Stimulated activated CD4-positive, alpha-beta T cell treated with anti-CD3 and anti-CD28 coated beads, Interleukin-2, amount 100 ng/mL, for 4 hours (primary cell): Measurements from ENCODE around the gene TBC1D22A.

Experiments
- DNase-seq: peaks from one replicate; pipeline ENCODE4 v3.0.0-alpha.2; 2020; ENCODE audit warnings: low read depth

The TBC1D22A gene

GRCh38 chr22:46835693-46836092, 73.2 kb downstream of the TBC1D22A start:
- no peak for DNase-seq

- DNase-seq: no peak
Observed at GRCh38 chr22:46841522-46841921, 79.1 kb downstream of the TBC1D22A start.

DNA sequence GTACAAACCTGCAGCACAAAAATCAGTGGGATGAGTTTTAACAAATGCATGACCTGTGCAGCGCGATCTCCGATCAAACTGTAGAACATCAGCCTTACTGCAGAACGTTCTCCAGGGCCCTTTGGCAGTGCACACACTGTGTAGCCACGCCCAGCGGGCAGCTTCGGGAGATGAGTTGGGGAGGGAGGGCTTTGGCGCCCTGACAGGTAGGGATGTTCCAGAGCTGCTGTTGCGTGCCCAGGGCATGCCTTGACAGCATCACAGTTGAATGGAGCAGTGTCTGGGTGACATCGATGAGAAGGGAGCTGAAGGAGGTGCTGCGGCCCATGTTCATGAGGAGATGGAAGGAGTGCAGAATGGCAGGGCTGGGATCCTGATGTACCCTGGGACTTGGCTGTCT, 80.2 kb downstream of the TBC1D22A start:
- no peak for DNase-seq

DNA sequence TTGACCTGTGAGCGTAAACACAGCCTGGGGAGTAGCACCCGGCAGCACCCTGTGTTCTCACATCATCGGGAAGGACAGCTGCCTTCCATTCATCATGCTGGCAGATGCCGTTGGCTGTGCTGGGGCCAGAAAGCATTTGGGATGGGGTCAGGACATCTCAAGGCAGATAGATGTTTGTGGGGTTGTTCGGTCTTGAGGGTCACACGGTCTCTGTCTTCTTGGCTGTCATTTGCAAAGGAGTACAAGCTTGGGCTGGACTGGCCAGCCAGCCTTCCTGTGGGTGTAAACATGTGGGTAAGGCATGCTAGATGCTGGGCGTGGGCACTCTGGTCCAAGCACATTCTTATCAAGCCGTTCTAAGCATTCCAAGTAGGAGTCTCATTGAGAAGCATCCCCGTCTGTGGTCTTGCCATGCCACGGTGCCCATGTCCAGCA, 81.4 kb downstream of the TBC1D22A start:
- DNase-seq: no peak

DNA sequence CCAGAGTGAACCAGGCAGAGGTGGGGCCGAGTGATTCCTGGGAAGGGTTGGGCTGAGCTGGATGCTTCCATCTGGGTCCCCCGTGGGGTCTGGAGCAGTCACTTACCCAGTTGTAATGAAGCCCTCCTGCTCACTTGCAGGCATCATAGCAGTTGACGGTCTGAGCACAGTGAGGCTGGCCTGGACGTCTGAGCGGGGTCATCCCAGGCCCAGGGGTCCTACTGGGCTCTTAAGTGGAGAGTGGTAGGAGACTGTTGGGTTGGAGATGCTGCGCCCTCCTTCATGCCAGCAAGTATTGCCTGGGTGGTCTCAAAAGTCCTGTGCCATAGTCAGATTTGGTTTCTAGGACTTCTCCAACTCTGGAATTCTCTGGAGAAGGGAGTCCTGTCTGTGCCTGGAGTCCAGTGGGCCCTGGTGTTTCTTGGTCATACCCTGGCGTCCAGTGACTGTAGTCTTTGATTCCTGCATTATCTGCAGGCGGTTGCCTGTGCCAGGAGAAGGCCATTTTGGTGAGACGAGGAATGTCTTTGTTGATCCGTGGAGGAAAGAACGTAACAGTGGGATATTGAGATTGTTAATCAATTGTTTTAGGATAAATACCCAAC, 82.3 kb downstream of the TBC1D22A start:
- DNase-seq: no peak

- no peak for DNase-seq
Observed at GRCh38 chr22:46845296-46846149, 83.1 kb downstream of the TBC1D22A start.

DNA sequence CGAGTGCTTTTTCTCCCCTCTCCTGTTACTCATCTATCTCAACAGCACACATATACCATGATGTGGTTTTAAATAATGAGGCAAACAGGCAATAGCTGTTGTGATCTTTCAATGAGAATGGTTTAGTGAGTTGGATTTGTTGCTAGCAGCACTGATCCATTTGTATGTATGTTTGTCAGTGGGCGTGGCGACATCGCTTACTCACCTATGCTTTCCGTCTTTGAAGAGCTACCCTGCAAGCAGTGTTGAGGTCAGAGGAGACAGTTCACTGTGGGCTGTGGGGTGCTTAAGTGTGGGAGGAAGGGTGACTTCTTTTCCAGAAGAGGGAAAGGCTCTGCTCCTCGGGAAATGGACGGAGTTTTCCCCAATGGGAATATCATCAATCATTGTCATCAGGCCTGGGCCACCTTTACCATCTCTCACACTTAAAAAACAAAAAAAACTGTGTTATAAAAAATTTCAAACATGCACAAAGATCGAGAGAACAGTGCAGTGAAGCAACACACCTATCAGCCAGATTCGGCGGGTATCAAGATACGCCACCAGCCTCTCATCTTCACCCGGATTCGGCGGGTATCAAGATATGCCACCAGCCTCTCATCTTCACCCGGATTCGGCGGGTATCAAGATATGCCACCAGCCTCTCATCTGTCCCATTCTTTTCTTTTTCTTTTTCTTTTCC, 83.8 kb downstream of the TBC1D22A start:
- DNase-seq: peak; percentile 9

DNA sequence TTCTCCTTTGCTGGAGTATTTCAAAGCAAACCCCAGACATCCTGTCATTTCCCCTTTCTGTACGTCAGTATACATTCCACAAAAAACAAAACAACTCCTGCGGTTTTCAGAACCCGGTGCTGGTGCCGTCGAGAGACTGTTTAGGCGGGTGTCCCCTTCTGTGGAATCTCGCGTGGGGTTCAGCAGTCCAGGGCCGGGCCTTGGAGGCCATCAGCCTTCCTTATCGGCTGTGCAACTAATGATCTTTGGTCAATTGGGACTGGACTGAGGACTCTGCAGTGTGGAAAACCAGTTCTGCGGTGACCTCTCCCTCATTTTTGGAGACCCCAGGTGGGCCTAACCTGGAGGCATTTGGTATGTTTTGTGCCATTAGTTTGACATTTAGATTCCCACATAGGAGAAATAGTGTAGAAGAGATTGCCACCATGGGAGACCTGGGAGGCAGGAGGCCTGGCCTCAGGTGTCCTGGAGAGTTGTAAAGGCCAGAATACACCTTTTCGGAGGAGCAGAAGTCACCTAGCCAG, 84.4 kb downstream of the TBC1D22A start:
- DNase-seq: no peak

- no peak for DNase-seq
Observed at GRCh38 chr22:46848197-46848596, 85.7 kb downstream of the TBC1D22A start.

DNA sequence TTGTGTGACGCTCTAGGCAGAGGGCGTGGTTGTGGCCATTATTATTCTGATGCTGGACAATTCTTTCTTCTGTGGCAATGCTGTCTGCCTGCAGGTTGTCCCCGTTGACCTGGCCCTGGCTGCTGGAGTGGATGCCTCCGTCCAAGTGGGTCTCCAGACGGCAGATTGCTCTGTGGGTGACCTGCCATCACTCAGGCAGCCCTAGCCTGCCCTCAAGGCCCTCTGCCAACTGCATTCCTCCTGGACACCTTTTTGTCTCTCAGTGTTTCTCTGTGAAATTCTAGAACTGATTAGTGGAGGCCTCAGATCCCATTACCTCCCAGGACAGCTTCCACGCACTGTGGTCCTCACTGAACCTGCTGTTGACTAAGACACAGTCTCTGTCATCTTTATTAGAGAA, 86.7 kb downstream of the TBC1D22A start:
- no peak for DNase-seq

- DNase-seq: no peak
Observed at GRCh38 chr22:46849951-46850350, 87.5 kb downstream of the TBC1D22A start.

GRCh38 chr22:46851311-46851710, 88.9 kb downstream of the TBC1D22A start:
- DNase-seq: no peak

GRCh38 chr22:46851941-46852340, 89.5 kb downstream of the TBC1D22A start:
- no peak for DNase-seq

- no peak for DNase-seq
Observed at GRCh38 chr22:46852771-46853170, 90.3 kb downstream of the TBC1D22A start.

- no peak for DNase-seq
Observed at GRCh38 chr22:46853191-46853590, 90.7 kb downstream of the TBC1D22A start.

DNA sequence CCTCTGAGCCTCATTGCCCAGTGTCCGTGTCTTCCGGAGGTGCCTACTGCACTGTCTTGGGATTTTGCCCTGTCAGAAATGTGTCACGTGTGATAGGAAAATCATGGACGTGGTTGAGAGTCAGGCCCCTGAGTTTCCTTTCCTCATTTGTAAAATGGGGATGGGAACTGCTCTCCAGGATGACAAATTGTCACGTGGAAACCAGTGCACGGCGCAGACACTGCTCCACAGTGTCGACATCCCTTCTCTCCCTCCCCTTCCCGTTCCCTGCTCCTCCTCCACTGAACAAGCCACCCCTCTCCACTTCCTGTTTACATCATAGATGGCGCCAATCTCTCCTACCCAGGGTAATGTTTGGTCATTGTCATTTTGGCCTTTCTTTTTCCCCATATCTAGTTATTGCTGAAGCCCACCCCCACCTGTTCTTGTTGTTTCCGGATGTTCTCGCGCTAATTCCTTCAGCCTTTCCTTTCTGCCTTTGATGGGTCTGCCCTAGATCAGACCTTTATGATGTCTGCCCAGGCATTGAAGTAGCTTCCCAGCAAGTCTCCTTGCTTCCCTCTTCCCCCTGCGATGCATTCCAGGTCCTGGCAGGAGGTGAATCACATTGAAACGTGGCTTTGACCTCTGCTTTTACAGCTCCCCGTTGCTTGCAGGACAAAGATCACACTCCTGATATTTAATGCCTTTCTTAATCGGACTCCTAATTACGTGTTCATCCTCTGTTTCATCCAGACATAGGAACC, 91.8 kb downstream of the TBC1D22A start:
- DNase-seq: no peak

DNA sequence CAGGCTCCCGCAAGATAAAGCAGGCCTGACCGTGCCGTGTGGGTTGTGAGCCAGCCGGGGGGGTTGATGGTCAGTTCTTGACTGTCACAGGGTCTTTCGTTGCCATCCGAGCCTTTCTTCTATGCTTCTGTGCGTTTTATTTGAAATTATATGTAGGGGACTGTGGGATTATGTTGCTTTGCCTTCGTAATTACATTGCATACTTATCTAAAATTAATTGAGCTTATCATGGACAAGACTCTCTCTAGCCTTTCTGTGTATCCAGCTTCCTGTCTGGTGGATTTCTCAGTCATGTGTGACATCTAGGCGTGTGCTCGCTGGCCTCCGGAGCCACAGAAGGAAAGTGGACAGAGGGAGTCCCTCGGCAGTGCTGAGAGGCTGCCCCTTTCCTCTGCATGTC, 93.2 kb downstream of the TBC1D22A start:
- DNase-seq: no peak

- DNase-seq: no peak
Observed at GRCh38 chr22:46856661-46857060, 94.2 kb downstream of the TBC1D22A start.

DNA sequence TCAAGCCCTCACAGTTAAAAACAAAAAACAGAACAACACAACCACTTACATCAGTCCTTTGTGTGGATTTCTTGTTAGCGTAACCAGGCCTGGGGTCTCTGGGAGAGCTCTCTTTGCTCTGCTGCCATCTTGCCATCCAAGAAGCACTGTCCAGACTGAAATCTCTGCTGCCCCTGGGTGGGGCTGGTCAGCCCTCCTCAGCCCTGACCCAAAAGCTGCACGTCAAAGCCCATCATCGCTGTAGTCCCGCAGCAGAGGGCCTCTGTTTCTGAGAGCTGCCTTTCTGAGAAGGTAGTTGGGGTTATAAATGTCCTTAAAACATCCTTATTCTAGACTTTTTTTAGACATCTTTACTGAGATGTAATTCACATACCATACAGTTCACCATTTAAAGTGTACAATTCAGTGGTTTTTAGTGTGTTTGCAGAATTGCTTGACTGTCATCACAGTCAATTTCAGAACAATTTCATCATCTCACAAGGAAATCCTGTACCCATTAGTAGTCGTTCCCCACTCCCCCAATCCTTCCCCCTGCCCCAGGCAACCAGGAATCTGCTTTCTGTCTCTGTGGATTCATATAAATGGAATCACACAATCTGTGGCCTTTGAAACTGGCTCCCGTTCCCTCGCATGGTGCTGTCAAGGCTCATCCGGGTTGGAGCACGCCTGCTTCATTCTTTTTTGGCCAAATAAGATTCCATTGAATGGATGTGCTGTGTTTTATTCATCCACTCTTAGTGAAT, 94.9 kb downstream of the TBC1D22A start:
- DNase-seq: no peak

- DNase-seq: no peak
Observed at GRCh38 chr22:46857885-46858143, 95.4 kb downstream of the TBC1D22A start.

DNA sequence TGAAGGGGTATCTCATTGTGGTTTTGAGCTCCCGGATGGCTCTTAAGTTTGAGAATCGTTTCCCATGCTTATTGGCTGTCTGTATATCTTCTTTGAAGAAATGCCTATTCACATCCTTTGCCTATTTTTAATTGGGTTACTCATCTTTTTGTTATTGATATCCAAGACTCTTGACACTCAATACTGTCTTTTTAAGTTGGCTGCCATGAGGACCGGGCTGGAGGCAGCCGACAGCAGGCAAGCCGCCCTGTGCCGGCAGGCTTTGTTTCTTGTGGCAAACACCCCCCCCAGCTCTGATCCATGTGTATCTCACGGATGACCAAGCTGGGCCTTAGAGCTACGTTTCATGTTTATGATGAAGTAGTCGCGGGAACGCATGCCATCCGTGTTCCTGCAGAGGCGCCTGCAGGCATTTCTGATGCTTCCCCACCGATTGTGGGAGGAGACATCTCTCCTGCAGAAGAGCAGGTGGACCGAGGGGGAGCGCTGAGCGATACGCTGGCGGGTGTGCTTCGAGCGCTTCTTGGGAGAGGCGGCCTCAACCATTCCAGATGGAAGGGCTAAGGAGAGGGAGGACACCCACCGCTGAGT, 95.8 kb downstream of the TBC1D22A start:
- DNase-seq: no peak
